Fibroblast of lung (primary cell): ENCODE results near the gene CEP41. TPM values are rescaled to one million over a fixed set of nuclear protein-coding genes. Genes with fewer than 3 reads are reported as not detected.

Source experiments
- DNase-seq, 2 donors: peaks; one replicate each; pipeline versions ENCODE4 v3.0.0 to v3.0.0-alpha.2; 2010; ENCODE audit warnings: low read depth in 2 of 2
- H2AFZ ChIP-seq: 2 replicates; pipeline ENCODE4 v1.5.1; 2012; ENCODE audit warnings: low read length, control low read depth, inconsistent platforms
- H3K27ac ChIP-seq: 2 replicates; pipeline ENCODE4 v1.5.1; 2011; ENCODE audit warnings: low read length, control low read depth; ENCODE audit not compliant: insufficient read depth
- H3K27me3 ChIP-seq: 2 replicates; pipeline ENCODE4 v1.5.1; 2011; ENCODE audit warnings: mild to moderate bottlenecking, low read length; ENCODE audit not compliant: control insufficient read depth, insufficient read depth
- H3K36me3 ChIP-seq: 2 replicates; pipeline ENCODE4 v1.5.1; 2011; ENCODE audit warnings: low read length; ENCODE audit not compliant: control insufficient read depth, insufficient read depth
- H3K4me1 ChIP-seq: 2 replicates; pipeline ENCODE4 v1.5.1; 2011; ENCODE audit warnings: low read length; ENCODE audit not compliant: control insufficient read depth, insufficient read depth; ENCODE audit errors: extremely low read depth
- H3K4me2 ChIP-seq: 2 replicates; pipeline ENCODE4 v1.5.1; 2011; ENCODE audit warnings: low read length, control low read depth; ENCODE audit not compliant: insufficient read depth; ENCODE audit errors: extremely low read depth
- H3K4me3 ChIP-seq, 4 experiments: fragments of 200-600 bp in 1 of 4; sonication (generic) in 1 of 4; replicated peaks in 1 of 4; 2 replicates each; pipeline ENCODE4 v1.5.1; 2011 to 2016; ENCODE audit warnings: low read length in 4 of 4, low read depth in 3 of 4, mild to moderate bottlenecking in 3 of 4, control low read depth in 2 of 4, inconsistent platforms in 1 of 4, mixed read lengths in 1 of 4; ENCODE audit not compliant: insufficient read depth in 1 of 4; ENCODE audit errors: control extremely low read depth in 1 of 4
- H3K79me2 ChIP-seq: 2 replicates; pipeline ENCODE4 v1.5.1; 2012; ENCODE audit warnings: mild to moderate bottlenecking, low read length, inconsistent platforms; ENCODE audit not compliant: control insufficient read depth, insufficient read depth
- H3K9ac ChIP-seq: 2 replicates; pipeline ENCODE4 v1.5.1; 2011; ENCODE audit warnings: mild to moderate bottlenecking, low read length, control low read depth; ENCODE audit not compliant: insufficient read depth
- H3K9me3 ChIP-seq: 2 replicates; pipeline ENCODE4 v1.5.1; 2012; ENCODE audit warnings: low read depth, low read length; ENCODE audit not compliant: control insufficient read depth, insufficient read depth
- H4K20me1 ChIP-seq: 2 replicates; pipeline ENCODE4 v1.5.1; 2011; ENCODE audit warnings: low read length; ENCODE audit not compliant: control insufficient read depth, insufficient read depth; ENCODE audit errors: extremely low read depth
- CTCF ChIP-seq, 2 donors: IDR thresholded peaks in 1 of 2; conservative IDR thresholded peaks in 1 of 2; 1 replicate in 1 of 2; 2 replicates in 1 of 2; pipeline ENCODE4 v1.5.1; 2011 to 2012; ENCODE audit warnings: low read length in 2 of 2, control low read depth in 1 of 2, inconsistent platforms in 1 of 2, low read depth in 1 of 2, mild to moderate bottlenecking in 1 of 2
- EZH2 ChIP-seq: IDR thresholded peaks from 2 replicates; pipeline ENCODE4 v1.5.1; 2012; ENCODE audit warnings: low read length, control low read depth, mild to moderate bottlenecking; ENCODE audit errors: missing control alignments
- polyA plus RNA-seq, 2 donors: library from polyadenylated mRNA; depleted of rRNA in 1 of 2; stranded (reverse) in 1 of 2; unstranded in 1 of 2; fragments of >200 nt; gene quantifications; 2 replicates each; pipeline ENCODE4 v1.2.1, GENCODE V29; 2011 to 2012; ENCODE audit warnings: missing spikeins in 1 of 2
- total RNA-seq: library from RNA; depleted of rRNA; stranded (reverse); fragments of >200 nt; gene quantifications from 2 replicates; pipeline ENCODE4 v1.2.1, GENCODE V29; 2014

CEP41 gene
- total and polyA plus RNA-seq, 2 donors (not counting 1 experiment from before 2014, with no cell fraction given), result 8.3 to 24.5 TPM

GRCh38 chr7:130394421-130395195 is 46.2 kb downstream of the CEP41 start:
- Histone ChIP-seq H3K27ac (no peak overlapping the region), H4K20me1 (no peaks in the 10 kb centered on the region), H3K4me2 (no peak overlapping the region), H3K9me3 (no peaks in the 10 kb centered on the region), H2AFZ (no peak overlapping the region), H3K9ac (no peak overlapping the region), H3K27me3 (no peaks in the 10 kb centered on the region), H3K79me2 (no peaks in the 10 kb centered on the region), H3K4me3 (no peak overlapping the region), H3K4me1 (peaks cover 17% of the 10 kb centered on the region), H3K36me3 (no peaks in the 10 kb centered on the region)
- no peak for DNase-seq
- no peak for TF ChIP-seq EZH2
- TF ChIP-seq CTCF (conservative IDR thresholded peaks at IDR 0.05 in 1 of 2, IDR thresholded peaks at IDR 0.05 in 1 of 2; ENCODE audit: low read depth in 1 of 2, low read length in 2 of 2), result no peak

GRCh38 chr7:130393841-130394411 is 46.9 kb downstream of the CEP41 start:
- TF ChIP-seq CTCF (conservative IDR thresholded peaks at IDR 0.05 in 1 of 2, IDR thresholded peaks at IDR 0.05 in 1 of 2; ENCODE audit: low read depth in 1 of 2, low read length in 2 of 2) (no peak), EZH2 (no peak)
- no peaks in the 10 kb centered on the region for H4K20me1 ChIP-seq
- no peak overlapping the region for H3K9ac ChIP-seq
- peaks cover 17% of the 10 kb centered on the region for H3K4me1 ChIP-seq
- no peaks in the 10 kb centered on the region for H3K27me3 ChIP-seq
- H3K4me2 ChIP-seq, result no peak overlapping the region
- no peaks in the 10 kb centered on the region for H3K79me2 ChIP-seq
- no peak overlapping the region for H2AFZ ChIP-seq
- H3K27ac ChIP-seq, result no peak overlapping the region
- H3K9me3 ChIP-seq, result no peaks in the 10 kb centered on the region
- no peak overlapping the region for H3K4me3 ChIP-seq
- DNase-seq, result no peak
- no peaks in the 10 kb centered on the region for H3K36me3 ChIP-seq

GRCh38 chr7:130393101-130393561 is 47.7 kb downstream of the CEP41 start:
- H3K27me3 ChIP-seq, result no peaks in the 10 kb centered on the region
- H3K4me1 ChIP-seq, result peaks cover 17% of the 10 kb centered on the region
- H3K9ac ChIP-seq, result no peak overlapping the region
- peak; percentile 54 to 87 for DNase-seq
- no peak overlapping the region for H3K27ac ChIP-seq
- TF ChIP-seq EZH2, result no peak
- no peak for TF ChIP-seq CTCF (conservative IDR thresholded peaks at IDR 0.05 in 1 of 2, IDR thresholded peaks at IDR 0.05 in 1 of 2; ENCODE audit: low read depth in 1 of 2, low read length in 2 of 2)
- no peaks in the 10 kb centered on the region for H3K36me3 ChIP-seq
- H3K4me2 ChIP-seq, result no peak overlapping the region
- no peak overlapping the region for H3K4me3 ChIP-seq
- no peaks in the 10 kb centered on the region for H3K9me3 ChIP-seq
- H3K79me2 ChIP-seq, result no peaks in the 10 kb centered on the region
- H4K20me1 ChIP-seq, result no peaks in the 10 kb centered on the region
- H2AFZ ChIP-seq, result no peak overlapping the region
